Endodermal cell (in vitro differentiated cells): ENCODE results near the gene N4BP2. TPM values are rescaled to one million over a fixed set of nuclear protein-coding genes. Genes with fewer than 3 reads are reported as not detected.
A peak's percentile ranks its signal among the peaks of the same experiment; 100 is the strongest.
"Not testable (repeated sequence)": the region's sequence is repeated elsewhere in the genome, so short reads cannot be mapped to it uniquely, and the experiment has no call there.

Source experiments
- DNase-seq: peaks from one replicate; pipeline ENCODE4 v3.0.0-alpha.2; 2017
- H3K27ac ChIP-seq: 2 replicates; pipeline ENCODE4 v1.5.1; 2013; ENCODE audit warnings: mild to moderate bottlenecking, low read depth, low read length, moderate library complexity
- H3K27me3 ChIP-seq: 2 replicates; pipeline ENCODE4 v1.6.1; 2013; ENCODE audit warnings: mild to moderate bottlenecking, low read length, moderate library complexity; ENCODE audit not compliant: insufficient read depth, control insufficient read depth, poor library complexity, severe bottlenecking
- H3K36me3 ChIP-seq: 2 replicates; pipeline ENCODE4 v1.7.0; 2013; ENCODE audit warnings: mild to moderate bottlenecking, low read length, moderate library complexity; ENCODE audit not compliant: control insufficient read depth, insufficient read depth
- H3K4me1 ChIP-seq: one replicate; pipeline ENCODE4 v1.7.0; 2013; ENCODE audit warnings: low read length; ENCODE audit not compliant: control insufficient read depth, insufficient read depth
- H3K4me3 ChIP-seq: 2 replicates; pipeline ENCODE4 v1.5.1; 2013; ENCODE audit warnings: mild to moderate bottlenecking, low read length, moderate library complexity
- H3K9ac ChIP-seq: 2 replicates; pipeline ENCODE4 v1.6.1; 2013; ENCODE audit warnings: mild to moderate bottlenecking, low read length, moderate library complexity; ENCODE audit not compliant: poor library complexity, severe bottlenecking; ENCODE audit errors: extremely low read depth
- H3K9me3 ChIP-seq: 2 replicates; pipeline ENCODE4 v1.6.1; 2013; ENCODE audit warnings: mild to moderate bottlenecking, low read length, moderate library complexity; ENCODE audit not compliant: control insufficient read depth
- H3K27ac Mint-ChIP-seq: 2 replicates; pipeline ENCODE4 v1.8.0; 2020; ENCODE audit warnings: mixed read lengths
- H3K27me3 Mint-ChIP-seq: 2 replicates; pipeline ENCODE4 v1.8.0; 2021; ENCODE audit warnings: mild to moderate bottlenecking, mixed read lengths; ENCODE audit not compliant: insufficient read depth
- H3K36me3 Mint-ChIP-seq: 2 replicates; pipeline ENCODE4 v1.8.0; 2020; ENCODE audit warnings: low read depth, mixed read lengths
- H3K4me1 Mint-ChIP-seq: 2 replicates; pipeline ENCODE4 v1.8.0; 2020; ENCODE audit warnings: mixed read lengths
- H3K4me3 Mint-ChIP-seq: 2 replicates; pipeline ENCODE4 v1.8.0; 2020; ENCODE audit warnings: mild to moderate bottlenecking, moderate library complexity, mixed read lengths
- H3K9me3 Mint-ChIP-seq: 2 replicates; pipeline ENCODE4 v1.8.0; 2020; ENCODE audit warnings: mild to moderate bottlenecking, mixed read lengths
- WGBS, 2 experiments: methylation state at CpG; one replicate each; pipeline versions ENCODE4 v1.1.5 to v1.1.7; 2013; ENCODE audit warnings: missing lambda C conversion rate in 2 of 2, mixed read lengths in 1 of 2; ENCODE audit not compliant: insufficient coverage in 1 of 2, insufficient read length in 1 of 2; 5-methylcytosine and 5-hydroxymethylcytosine counted together
- long read RNA-seq, 4 experiments: library from polyadenylated mRNA in 2 of 4; library from RNA in 1 of 4; library from capped mRNA in 1 of 4; stranded (forward) in 3 of 4; unstranded in 1 of 4; transcript quantifications; one replicate each; pipeline ENCODE4 v2.0.0, GENCODE V29; 2020 to 2021; ENCODE audit warnings: inconsistent platforms in 1 of 4
- polyA plus RNA-seq, 2 experiments: library from polyadenylated mRNA; stranded (reverse); fragments of 50-300 nt; gene quantifications; one replicate each; pipeline ENCODE4 v1.2.3, GENCODE V29; 2013
- total RNA-seq, 2 donors: library from RNA; stranded (reverse); fragmentation: NEBNext Ultra II Directional in 1 of 2; extraction: Animal tissue kit (Norgen Biotek cat#: 25700) in 1 of 2; gene quantifications; 2 replicates in 1 of 2; 3 replicates in 1 of 2; pipeline ENCODE4 v1.2.1, GENCODE V29; 2021
- TF ChIP-seq, protein P1 (sequence below): fragments of 200-600 bp; sonication (generic); conservative IDR thresholded peaks from 2 replicates; pipeline ENCODE4 v1.5.0; 2021; ENCODE audit warnings: antibody characterized with exemption, mild to moderate bottlenecking

Gene N4BP2
- total RNA-seq = 10 to 100 TPM; 37.1 to 44.0 TPM
- polyA plus RNA-seq (2013, experiment 1 of 2) = 20.9 TPM
- polyA plus RNA-seq (2013, experiment 2 of 2) = 22.4 TPM
- long read RNA-seq, experiment 1, partial matches to known transcripts = 5 of 24 reads
- long read RNA-seq, experiment 1, other reads (novel, unspliced or antisense) = 19 of 24 reads
- long read RNA-seq, experiment 2, full-length matches to known transcripts = 2 of 27 reads
- long read RNA-seq, experiment 2, partial matches to known transcripts = 9 of 27 reads
- long read RNA-seq, experiment 2, other reads (novel, unspliced or antisense) = 16 of 27 reads
- long read RNA-seq, experiment 3, full-length matches to known transcripts = 1 of 187 reads
- long read RNA-seq, experiment 3, partial matches to known transcripts = 87 of 187 reads
- long read RNA-seq, experiment 3, other reads (novel, unspliced or antisense) = 99 of 187 reads
- long read RNA-seq, experiment 4, partial matches to known transcripts = 3 of 10 reads
- long read RNA-seq, experiment 4, other reads (novel, unspliced or antisense) = 7 of 10 reads

DNA sequence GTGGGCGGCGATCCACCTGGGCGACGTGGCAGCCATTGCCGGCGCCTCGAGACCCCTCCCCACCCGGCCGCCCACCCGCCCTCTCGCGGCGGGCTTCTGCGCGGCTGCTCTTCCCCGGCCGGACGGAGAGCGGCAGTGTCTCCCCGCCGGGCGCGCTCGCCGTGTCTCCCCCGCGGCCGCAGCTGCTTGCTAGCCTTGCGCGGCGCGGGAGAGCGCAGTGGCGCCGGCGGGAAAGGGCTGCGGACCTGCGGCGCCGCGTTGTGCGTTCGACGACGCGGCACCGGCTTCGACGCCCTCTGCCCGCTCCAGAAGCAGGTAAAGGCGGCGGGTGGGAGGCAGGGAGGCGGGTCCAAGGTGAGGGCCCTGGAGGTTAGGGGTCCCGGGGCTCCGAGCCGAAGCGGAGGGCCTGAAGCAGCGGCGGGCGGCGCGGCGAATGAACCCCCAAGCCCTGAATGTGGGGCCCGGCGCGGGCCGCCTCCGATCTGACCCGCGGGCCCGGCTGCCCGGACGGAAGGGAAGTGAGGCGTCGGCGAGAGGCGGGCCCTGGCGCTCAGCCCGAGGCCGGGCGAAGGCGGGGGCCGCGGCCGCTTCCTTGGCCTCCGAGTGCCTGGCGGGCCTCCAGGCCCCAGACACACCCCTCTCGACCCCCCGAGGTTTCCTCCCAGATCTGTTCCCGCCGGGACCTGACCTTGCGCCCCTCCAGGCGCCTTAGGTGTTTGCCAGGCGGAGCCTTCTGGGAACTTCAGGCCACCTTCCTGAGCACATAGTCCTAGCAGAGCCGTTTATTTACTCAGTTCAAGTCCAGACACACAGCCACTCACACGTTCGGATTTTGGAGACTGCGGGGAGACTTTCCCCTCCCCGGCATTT, at the start of gene N4BP2:
Gene N4BP2 (plus strand): TSS at position 135 of the 870 bp plus-strand sequence. CDS start 40,491 bp downstream, outside the sequence.
- peak within 1 kb of the TSS; percentile 99 for H3K27ac ChIP-seq
- Mint-ChIP-seq H3K27ac (peak within 1 kb of the TSS; percentile 99), H3K9me3 (no peaks in the 10 kb centered on the region), H3K27me3 (no peaks in the 10 kb centered on the region), H3K4me1 (peaks cover 25% of the 10 kb centered on the region), H3K4me3 (peak within 1 kb of the TSS; percentile 82), H3K36me3 (peaks cover 14% of the 10 kb centered on the region)
- TF ChIP-seq, protein P1, sequence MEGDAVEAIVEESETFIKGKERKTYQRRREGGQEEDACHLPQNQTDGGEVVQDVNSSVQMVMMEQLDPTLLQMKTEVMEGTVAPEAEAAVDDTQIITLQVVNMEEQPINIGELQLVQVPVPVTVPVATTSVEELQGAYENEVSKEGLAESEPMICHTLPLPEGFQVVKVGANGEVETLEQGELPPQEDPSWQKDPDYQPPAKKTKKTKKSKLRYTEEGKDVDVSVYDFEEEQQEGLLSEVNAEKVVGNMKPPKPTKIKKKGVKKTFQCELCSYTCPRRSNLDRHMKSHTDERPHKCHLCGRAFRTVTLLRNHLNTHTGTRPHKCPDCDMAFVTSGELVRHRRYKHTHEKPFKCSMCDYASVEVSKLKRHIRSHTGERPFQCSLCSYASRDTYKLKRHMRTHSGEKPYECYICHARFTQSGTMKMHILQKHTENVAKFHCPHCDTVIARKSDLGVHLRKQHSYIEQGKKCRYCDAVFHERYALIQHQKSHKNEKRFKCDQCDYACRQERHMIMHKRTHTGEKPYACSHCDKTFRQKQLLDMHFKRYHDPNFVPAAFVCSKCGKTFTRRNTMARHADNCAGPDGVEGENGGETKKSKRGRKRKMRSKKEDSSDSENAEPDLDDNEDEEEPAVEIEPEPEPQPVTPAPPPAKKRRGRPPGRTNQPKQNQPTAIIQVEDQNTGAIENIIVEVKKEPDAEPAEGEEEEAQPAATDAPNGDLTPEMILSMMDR = peak; percentile 81
- H3K4me3 ChIP-seq = peak within 1 kb of the TSS; percentile 98
- H3K4me1 ChIP-seq = no peaks in the 10 kb centered on the region
- peaks cover 19% of the 10 kb centered on the region for H3K36me3 ChIP-seq
- WGBS, 2 experiments = 0% methylated on average over 37 to 99 of the region's 99 CpGs
- peak within 1 kb of the TSS; percentile 98 for H3K9ac ChIP-seq
- H3K27me3 ChIP-seq = no peaks in the 10 kb centered on the region
- H3K9me3 ChIP-seq = no peaks in the 10 kb centered on the region
- DNase-seq = peak; percentile 92

DNA sequence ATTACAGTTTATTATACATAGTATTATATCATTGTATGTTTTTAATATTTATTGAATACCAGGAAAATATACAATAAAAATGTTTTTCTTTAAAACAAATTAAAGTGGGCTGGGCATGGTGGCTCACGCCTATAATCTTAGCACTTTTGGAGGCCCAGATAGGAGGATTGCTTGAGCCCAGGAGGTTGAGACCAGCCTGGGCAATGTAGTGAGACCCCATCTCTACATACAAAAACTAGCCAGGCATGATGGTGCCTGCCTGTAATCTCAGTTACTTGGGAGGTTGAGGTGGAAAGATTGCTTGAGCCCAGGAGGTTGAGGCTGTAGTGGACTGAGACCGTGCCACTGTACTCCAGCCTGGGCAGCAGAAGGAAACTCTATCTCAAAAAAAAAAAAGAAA, 40.6 kb upstream of the N4BP2 start:
- Histone ChIP-seq H3K27me3 (no peaks in the 10 kb centered on the region), H3K9ac (no peak overlapping the region), H3K36me3 (no peaks in the 10 kb centered on the region), H3K4me3 (no peak overlapping the region), H3K27ac (no peak overlapping the region), H3K4me1 (no peaks in the 10 kb centered on the region), H3K9me3 (no peaks in the 10 kb centered on the region)
- 88% methylated on average over 2 of the region's 2 CpGs; no CpG with 5 or more reads in 1 of the 2 experiments for WGBS, 2 experiments
- no peaks in the 10 kb centered on the region for H3K9me3 Mint-ChIP-seq
- H3K27ac Mint-ChIP-seq = no peak overlapping the region
- no peaks in the 10 kb centered on the region for H3K27me3 Mint-ChIP-seq
- H3K4me1 Mint-ChIP-seq = no peaks in the 10 kb centered on the region
- TF ChIP-seq, protein P1 = no peak
- H3K4me3 Mint-ChIP-seq = no peak overlapping the region
- no peak for DNase-seq
- H3K36me3 Mint-ChIP-seq = no peaks in the 10 kb centered on the region

DNA sequence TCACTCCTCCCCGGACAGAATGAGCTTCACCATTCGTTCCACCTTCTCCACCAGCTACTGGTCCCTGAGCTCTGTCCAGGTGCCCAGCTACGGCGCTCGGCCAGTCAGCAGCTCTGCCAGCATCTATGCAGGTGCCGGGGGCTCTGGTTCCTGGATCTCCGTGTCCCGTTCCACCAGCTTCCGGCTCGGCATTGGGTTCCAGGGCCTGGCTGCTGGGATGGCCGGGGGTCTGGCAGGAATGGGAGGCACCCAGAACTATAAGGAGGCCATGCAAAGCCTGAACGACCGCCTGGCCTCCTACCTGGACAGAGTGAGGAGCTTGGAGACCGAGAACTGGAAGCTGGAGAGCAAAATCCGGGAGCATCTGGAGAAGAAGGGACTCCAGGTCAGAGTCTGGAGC, 36.4 kb upstream of the N4BP2 start:
- Histone ChIP-seq H3K4me3 (no peak overlapping the region), H3K4me1 (no peaks in the 10 kb centered on the region), H3K27me3 (no peaks in the 10 kb centered on the region), H3K9ac (no peak overlapping the region), H3K27ac (no peak overlapping the region), H3K36me3 (no peaks in the 10 kb centered on the region), H3K9me3 (no peaks in the 10 kb centered on the region)
- DNase-seq = no peak
- Mint-ChIP-seq H3K27ac (no peak overlapping the region), H3K9me3 (no peaks in the 10 kb centered on the region), H3K4me1 (no peaks in the 10 kb centered on the region), H3K4me3 (no peak overlapping the region), H3K36me3 (no peaks in the 10 kb centered on the region), H3K27me3 (no peaks in the 10 kb centered on the region)
- 90 to 92% methylated on average over 15 of the region's 15 CpGs for WGBS, 2 experiments
- TF ChIP-seq, protein P1 = no peak

DNA sequence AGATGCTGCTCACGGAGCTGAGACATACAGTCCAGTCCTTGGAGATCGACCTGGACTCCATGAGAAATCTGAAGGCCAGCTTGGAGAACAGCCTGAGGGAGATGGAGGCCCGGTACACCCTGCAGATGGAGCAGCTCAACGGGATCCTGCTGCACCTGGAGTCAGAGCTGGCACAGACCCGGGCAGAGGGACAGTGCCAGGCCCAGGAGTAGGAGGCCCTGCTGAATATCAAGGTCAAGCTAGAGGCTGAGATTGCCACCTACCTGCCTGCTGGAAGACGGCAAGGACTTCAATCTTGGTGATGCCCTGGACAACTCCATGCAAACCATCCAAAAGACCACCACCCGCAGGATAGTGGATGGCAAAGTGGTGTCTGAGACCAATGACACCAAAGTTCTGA, 35.5 kb upstream of the N4BP2 start:
- not testable (repeated sequence) for H3K36me3 ChIP-seq, H3K9ac ChIP-seq, H3K27ac ChIP-seq, H3K27me3 ChIP-seq, H3K4me1 Mint-ChIP-seq, H3K36me3 Mint-ChIP-seq, H3K27me3 Mint-ChIP-seq, H3K27ac Mint-ChIP-seq, H3K4me3 Mint-ChIP-seq, H3K4me3 ChIP-seq, DNase-seq, H3K9me3 ChIP-seq, H3K4me1 ChIP-seq, H3K9me3 Mint-ChIP-seq
- 91 to 94% methylated on average over 5 to 7 of the region's 7 CpGs for WGBS, 2 experiments
